ENCODE measurements around the gene NLN. TPM values are rescaled to one million over a fixed set of nuclear protein-coding genes. Genes with fewer than 3 reads are reported as not detected.

Gene NLN
- total and polyA plus RNA-seq, 2 donors = 2.5 to 7.5 TPM

GRCh38 chr5:65696892-65697291 is 25.1 kb upstream of the NLN start:
- no peak overlapping the region for H3K27ac ChIP-seq (ENCODE audit: low read depth in 1 of 2, low read length in 1 of 2)
- H3K4me1 ChIP-seq (ENCODE audit: control insufficient read depth in 2 of 2, insufficient read depth in 2 of 2, low read length in 2 of 2) = no peaks in the 10 kb centered on the region
- DNase-seq (ENCODE audit: low read depth in 6 of 9, low spot score in 9 of 9) = no peak
- H3K27me3 ChIP-seq (ENCODE audit: control insufficient read depth in 2 of 2, insufficient read depth in 1 of 2, low read length in 1 of 2) = no peaks in the 10 kb centered on the region
- no peaks in the 10 kb centered on the region for H3K9me3 ChIP-seq (ENCODE audit: control insufficient read depth in 2 of 2, insufficient read depth in 1 of 2, low read length in 1 of 2)
- no peaks in the 10 kb centered on the region for H3K36me3 ChIP-seq (ENCODE audit: control insufficient read depth in 2 of 2, insufficient read depth in 2 of 2, low read length in 1 of 2)
- H3K4me3 ChIP-seq (ENCODE audit: low read length in 2 of 2) = no peak overlapping the region

- Histone ChIP-seq H3K4me1 (ENCODE audit: control insufficient read depth in 2 of 2, insufficient read depth in 2 of 2, low read length in 2 of 2) (no peaks in the 10 kb centered on the region), H3K36me3 (ENCODE audit: control insufficient read depth in 2 of 2, insufficient read depth in 2 of 2, low read length in 1 of 2) (peaks cover 2 to 3% of the 10 kb centered on the region in 2 donors), H3K9me3 (ENCODE audit: control insufficient read depth in 2 of 2, insufficient read depth in 1 of 2, low read length in 1 of 2) (no peaks in the 10 kb centered on the region), H3K27ac (ENCODE audit: low read depth in 1 of 2, low read length in 1 of 2) (no peak overlapping the region), H3K27me3 (ENCODE audit: control insufficient read depth in 2 of 2, insufficient read depth in 1 of 2, low read length in 1 of 2) (no peaks in the 10 kb centered on the region), H3K4me3 (ENCODE audit: low read length in 2 of 2) (no peak overlapping the region)
- no peak for DNase-seq (ENCODE audit: low read depth in 6 of 9, low spot score in 9 of 9)
- WGBS = 96% methylated on average over 4 of the region's 4 CpGs
Measured at GRCh38 chr5:65699338-65699737, 22.7 kb upstream of the NLN start.

GRCh38 chr5:65702036-65702435 is 20.0 kb upstream of the NLN start:
- Histone ChIP-seq H3K36me3 (ENCODE audit: control insufficient read depth in 2 of 2, insufficient read depth in 2 of 2, low read length in 1 of 2) (peaks cover 2 to 3% of the 10 kb centered on the region in 2 donors), H3K27ac (ENCODE audit: low read depth in 1 of 2, low read length in 1 of 2) (no peak overlapping the region), H3K4me3 (ENCODE audit: low read length in 2 of 2) (no peak overlapping the region), H3K9me3 (ENCODE audit: control insufficient read depth in 2 of 2, insufficient read depth in 1 of 2, low read length in 1 of 2) (no peaks in the 10 kb centered on the region), H3K4me1 (ENCODE audit: control insufficient read depth in 2 of 2, insufficient read depth in 2 of 2, low read length in 2 of 2) (no peaks in the 10 kb centered on the region), H3K27me3 (ENCODE audit: control insufficient read depth in 2 of 2, insufficient read depth in 1 of 2, low read length in 1 of 2) (no peaks in the 10 kb centered on the region)
- WGBS = 99% methylated on average over 3 of the region's 3 CpGs
- no peak for DNase-seq (ENCODE audit: low read depth in 6 of 9, low spot score in 9 of 9)

GRCh38 chr5:65704621-65705239 is 17.3 kb upstream of the NLN start:
- 96% methylated on average over 2 of the region's 2 CpGs for WGBS
- no peak for DNase-seq (ENCODE audit: low read depth in 6 of 9, low spot score in 9 of 9)
- H3K4me1 ChIP-seq (ENCODE audit: control insufficient read depth in 2 of 2, insufficient read depth in 2 of 2, low read length in 2 of 2) = no peaks in the 10 kb centered on the region
- peaks cover 2 to 3% of the 10 kb centered on the region in 2 donors for H3K36me3 ChIP-seq (ENCODE audit: control insufficient read depth in 2 of 2, insufficient read depth in 2 of 2, low read length in 1 of 2)
- no peaks in the 10 kb centered on the region for H3K9me3 ChIP-seq (ENCODE audit: control insufficient read depth in 2 of 2, insufficient read depth in 1 of 2, low read length in 1 of 2)
- H3K4me3 ChIP-seq (ENCODE audit: low read length in 2 of 2) = no peak overlapping the region
- H3K27me3 ChIP-seq (ENCODE audit: control insufficient read depth in 2 of 2, insufficient read depth in 1 of 2, low read length in 1 of 2) = no peaks in the 10 kb centered on the region
- H3K27ac ChIP-seq (ENCODE audit: low read depth in 1 of 2, low read length in 1 of 2) = no peak overlapping the region

- no peaks in the 10 kb centered on the region for H3K4me1 ChIP-seq (ENCODE audit: control insufficient read depth in 2 of 2, insufficient read depth in 2 of 2, low read length in 2 of 2)
- no peaks in the 10 kb centered on the region for H3K27me3 ChIP-seq (ENCODE audit: control insufficient read depth in 2 of 2, insufficient read depth in 1 of 2, low read length in 1 of 2)
- no peak overlapping the region for H3K4me3 ChIP-seq (ENCODE audit: low read length in 2 of 2)
- no peak overlapping the region for H3K27ac ChIP-seq (ENCODE audit: low read depth in 1 of 2, low read length in 1 of 2)
- no peak for DNase-seq (ENCODE audit: low read depth in 6 of 9, low spot score in 9 of 9)
- WGBS = 99% methylated on average over 4 of the region's 4 CpGs
- no peaks in the 10 kb centered on the region for H3K9me3 ChIP-seq (ENCODE audit: control insufficient read depth in 2 of 2, insufficient read depth in 1 of 2, low read length in 1 of 2)
- H3K36me3 ChIP-seq (ENCODE audit: control insufficient read depth in 2 of 2, insufficient read depth in 2 of 2, low read length in 1 of 2) = peaks cover 0 to 8% of the 10 kb centered on the region in 2 donors
Measured at GRCh38 chr5:65707663-65708062, 14.3 kb upstream of the NLN start.

- Histone ChIP-seq H3K27me3 (ENCODE audit: control insufficient read depth in 2 of 2, insufficient read depth in 1 of 2, low read length in 1 of 2) (no peaks in the 10 kb centered on the region), H3K36me3 (ENCODE audit: control insufficient read depth in 2 of 2, insufficient read depth in 2 of 2, low read length in 1 of 2) (peaks cover 0 to 8% of the 10 kb centered on the region in 2 donors), H3K4me1 (ENCODE audit: control insufficient read depth in 2 of 2, insufficient read depth in 2 of 2, low read length in 2 of 2) (no peaks in the 10 kb centered on the region), H3K9me3 (ENCODE audit: control insufficient read depth in 2 of 2, insufficient read depth in 1 of 2, low read length in 1 of 2) (no peaks in the 10 kb centered on the region), H3K4me3 (ENCODE audit: low read length in 2 of 2) (no peak overlapping the region), H3K27ac (ENCODE audit: low read depth in 1 of 2, low read length in 1 of 2) (no peak overlapping the region)
- over 99% methylated on average over 4 of the region's 4 CpGs for WGBS
- DNase-seq (ENCODE audit: low read depth in 6 of 9, low spot score in 9 of 9) = no peak
Measured at GRCh38 chr5:65708145-65708544, 13.9 kb upstream of the NLN start.

GRCh38 chr5:65718576-65719310 is 3.3 kb upstream of the NLN start:
- DNase-seq (ENCODE audit: low read depth in 6 of 9, low spot score in 9 of 9) = no peak
- peaks cover 4 to 24% of the 10 kb centered on the region in 2 donors for H3K4me1 ChIP-seq (ENCODE audit: control insufficient read depth in 2 of 2, insufficient read depth in 2 of 2, low read length in 2 of 2)
- peaks cover 0 to 10% of the 10 kb centered on the region in 2 donors for H3K27me3 ChIP-seq (ENCODE audit: control insufficient read depth in 2 of 2, insufficient read depth in 1 of 2, low read length in 1 of 2)
- no peaks in the 10 kb centered on the region for H3K36me3 ChIP-seq (ENCODE audit: control insufficient read depth in 2 of 2, insufficient read depth in 2 of 2, low read length in 1 of 2)
- no peak overlapping the region for H3K4me3 ChIP-seq (ENCODE audit: low read length in 2 of 2)
- H3K27ac ChIP-seq (ENCODE audit: low read depth in 1 of 2, low read length in 1 of 2) = peak overlapping the region in 1 of 2 donors; percentile 68
- H3K9me3 ChIP-seq (ENCODE audit: control insufficient read depth in 2 of 2, insufficient read depth in 1 of 2, low read length in 1 of 2) = no peaks in the 10 kb centered on the region

GRCh38 chr5:65721050-65721719 is 820 bp upstream of the NLN start:
- H3K4me3 ChIP-seq (ENCODE audit: low read length in 2 of 2) = peak overlapping the region; percentile 73 to 92
- DNase-seq (ENCODE audit: low read depth in 6 of 9, low spot score in 9 of 9) = peak in 3 of 9 donors; percentile 10 to 35 (median 14)
- peaks cover 0 to 10% of the 10 kb centered on the region in 2 donors for H3K27me3 ChIP-seq (ENCODE audit: control insufficient read depth in 2 of 2, insufficient read depth in 1 of 2, low read length in 1 of 2)
- H3K27ac ChIP-seq (ENCODE audit: low read depth in 1 of 2, low read length in 1 of 2) = peak overlapping the region; percentile 21 to 89
- H3K4me1 ChIP-seq (ENCODE audit: control insufficient read depth in 2 of 2, insufficient read depth in 2 of 2, low read length in 2 of 2) = peaks cover 4 to 24% of the 10 kb centered on the region in 2 donors
- H3K36me3 ChIP-seq (ENCODE audit: control insufficient read depth in 2 of 2, insufficient read depth in 2 of 2, low read length in 1 of 2) = no peaks in the 10 kb centered on the region
- WGBS = 5% methylated on average over 19 of the region's 19 CpGs
- H3K9me3 ChIP-seq (ENCODE audit: control insufficient read depth in 2 of 2, insufficient read depth in 1 of 2, low read length in 1 of 2) = no peaks in the 10 kb centered on the region

All from thymus (tissue), 11 donors.